ENCODE data around the gene MRPL33. TPM values are rescaled to one million over a fixed set of nuclear protein-coding genes. Genes with fewer than 3 reads are reported as not detected.

Gene MRPL33
- total RNA-seq, 1 experiment from 2014 or later: 66.8 TPM

- no peak overlapping the region for H3K23ac ChIP-seq (ENCODE audit: insufficient read length, low read depth, low read length)
- no peak overlapping the region for H2BK12ac ChIP-seq (ENCODE audit: insufficient read length, low read depth, low read length)
- no peak overlapping the region for H2BK15ac ChIP-seq (ENCODE audit: low read depth, low read length)
- no peaks in the 10 kb centered on the region for H3K23me2 ChIP-seq (ENCODE audit: insufficient read length, low read depth, low read length, poor library complexity, severe bottlenecking)
- Mint-ChIP-seq H3K4me3 (no peak overlapping the region), H3K9me3 (peaks cover 11 to 12% of the 10 kb centered on the region in 2 experiments), H3K27ac (no peak overlapping the region), H3K36me3 (ENCODE audit: insufficient read depth in 1 of 3, low read depth in 3 of 3) (peaks cover 0 to 12% (median 0%) of the 10 kb centered on the region in 3 experiments; a peak in 1 of 7 replicates), H3K4me1 (peaks cover 0 to 2% of the 10 kb centered on the region in 2 experiments; a peak in 1 of 4 replicates), H3K27me3 (ENCODE audit: low read depth) (peaks cover 3% of the 10 kb centered on the region)
- no peak overlapping the region for H3K27ac ChIP-seq (ENCODE audit: insufficient read length, low read depth, low read length)
- no peak overlapping the region for H2BK5ac ChIP-seq (ENCODE audit: insufficient read length, low read length)
- no peak overlapping the region for H2BK120ac ChIP-seq (ENCODE audit: low read depth, low read length, poor library complexity, severe bottlenecking)
- no peak overlapping the region for H3K56ac ChIP-seq (ENCODE audit: insufficient read length, low read depth, low read length)
- no CpG with 5 or more reads among the region's 3 CpGs for WGBS (ENCODE audit: extremely low coverage, insufficient read length, low lambda C conversion rate)
- no peak overlapping the region for H4K91ac ChIP-seq (ENCODE audit: insufficient read length, low read depth, low read length)
- H3K9me3 ChIP-seq (ENCODE audit: control insufficient read depth, low read depth, low read length): no peaks in the 10 kb centered on the region
- H3K4me2 ChIP-seq (ENCODE audit: insufficient read depth, insufficient read length, low read length): no peak overlapping the region
- DNase-seq: no peak
- H3K4me1 ChIP-seq (ENCODE audit: insufficient read depth, low read length): no peaks in the 10 kb centered on the region
- H4K5ac ChIP-seq (ENCODE audit: insufficient read length, low read depth, low read length): no peak overlapping the region
- no peaks in the 10 kb centered on the region for H3K79me1 ChIP-seq (ENCODE audit: insufficient read depth, low read depth, low read length, poor library complexity, severe bottlenecking)
- no peak overlapping the region for H2BK20ac ChIP-seq (ENCODE audit: low read depth, low read length, poor library complexity, severe bottlenecking)
- no peaks in the 10 kb centered on the region for H4K20me1 ChIP-seq (ENCODE audit: control insufficient read depth, insufficient read depth, insufficient read length)
- H3K79me2 ChIP-seq (ENCODE audit: insufficient read depth, low read length): no peaks in the 10 kb centered on the region
- H3K18ac ChIP-seq (ENCODE audit: insufficient read length, low read depth, low read length): no peak overlapping the region
- H2AK5ac ChIP-seq (ENCODE audit: insufficient read length, low read length): no peak overlapping the region
- H3K27me3 ChIP-seq (ENCODE audit: insufficient read depth, low read length): no peaks in the 10 kb centered on the region
- TF ChIP-seq CTCF (conservative IDR thresholded peaks at IDR 0.05): no peak
- H3K9ac ChIP-seq (ENCODE audit: extremely low read depth, insufficient read length, low read length): no peak overlapping the region
- H3T11ph ChIP-seq (ENCODE audit: low read length): no peak overlapping the region
- no peak overlapping the region for H3K14ac ChIP-seq (ENCODE audit: insufficient read depth, low read length)
- H2AFZ ChIP-seq (ENCODE audit: low read length): no peak overlapping the region
- H3K4ac ChIP-seq (ENCODE audit: low read depth, low read length): no peak overlapping the region
- H4K8ac ChIP-seq (replicated peaks; ENCODE audit: insufficient read length, low read depth, low read length): no peak overlapping the region
These were observed 29.8 kb upstream of the MRPL33 start for GRCh38 chr2:27741673-27742072.

Measured in H9 (cell line).